Right kidney (tissue), 1 donor: Measurements from ENCODE around the gene CD248.
"Not testable (repeated sequence)": the region's sequence is repeated elsewhere in the genome, so short reads cannot be mapped to it uniquely, and the experiment has no call there.

Experiments used
- DNase-seq: peaks from one replicate; pipeline ENCODE4 v3.0.0-alpha.2; 2016

CD248 gene

DNA sequence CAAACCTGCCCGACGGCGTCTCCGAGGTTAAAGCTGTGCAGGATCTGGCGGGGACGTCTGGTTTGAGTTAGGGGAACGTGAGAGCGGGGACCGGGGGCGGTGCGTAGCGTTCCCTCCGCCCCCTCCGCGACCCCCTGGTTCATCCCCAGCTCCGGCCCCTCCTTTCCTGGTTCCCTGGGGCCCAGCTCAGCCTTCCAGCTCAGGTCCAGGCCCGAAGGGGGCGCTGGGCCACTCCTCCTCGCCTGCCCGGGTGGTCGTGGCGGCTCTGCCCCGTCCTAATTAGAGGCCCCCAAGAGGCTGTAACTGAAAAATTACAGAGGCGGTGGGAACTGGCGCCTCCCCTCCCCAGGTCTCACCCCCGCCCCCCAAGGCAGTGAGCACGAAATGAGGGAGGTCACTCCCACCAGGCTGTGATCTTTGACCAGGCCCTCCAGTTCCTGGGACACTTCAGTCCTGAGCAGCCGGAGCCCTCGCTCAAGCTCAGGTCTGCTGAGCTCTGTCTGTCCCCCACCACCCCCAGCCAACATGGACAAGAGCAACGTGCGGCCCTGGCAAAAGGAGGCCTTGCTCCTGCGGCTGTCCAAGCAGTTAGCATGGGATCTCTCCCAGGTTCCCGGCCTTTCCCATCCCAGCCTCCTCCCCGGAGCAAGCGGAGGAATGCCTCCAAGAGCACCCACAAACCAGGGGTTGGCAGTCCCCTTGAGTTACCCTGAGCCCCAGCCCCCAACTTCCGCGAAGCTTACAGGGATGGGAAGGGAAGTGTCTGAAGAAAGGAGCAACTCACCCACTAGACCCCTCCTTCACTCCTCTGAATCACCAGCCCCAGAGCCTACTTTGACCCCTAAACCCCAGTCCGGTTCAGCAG is 3.3 kb downstream of the CD248 start:
- DNase-seq = no peak

DNA sequence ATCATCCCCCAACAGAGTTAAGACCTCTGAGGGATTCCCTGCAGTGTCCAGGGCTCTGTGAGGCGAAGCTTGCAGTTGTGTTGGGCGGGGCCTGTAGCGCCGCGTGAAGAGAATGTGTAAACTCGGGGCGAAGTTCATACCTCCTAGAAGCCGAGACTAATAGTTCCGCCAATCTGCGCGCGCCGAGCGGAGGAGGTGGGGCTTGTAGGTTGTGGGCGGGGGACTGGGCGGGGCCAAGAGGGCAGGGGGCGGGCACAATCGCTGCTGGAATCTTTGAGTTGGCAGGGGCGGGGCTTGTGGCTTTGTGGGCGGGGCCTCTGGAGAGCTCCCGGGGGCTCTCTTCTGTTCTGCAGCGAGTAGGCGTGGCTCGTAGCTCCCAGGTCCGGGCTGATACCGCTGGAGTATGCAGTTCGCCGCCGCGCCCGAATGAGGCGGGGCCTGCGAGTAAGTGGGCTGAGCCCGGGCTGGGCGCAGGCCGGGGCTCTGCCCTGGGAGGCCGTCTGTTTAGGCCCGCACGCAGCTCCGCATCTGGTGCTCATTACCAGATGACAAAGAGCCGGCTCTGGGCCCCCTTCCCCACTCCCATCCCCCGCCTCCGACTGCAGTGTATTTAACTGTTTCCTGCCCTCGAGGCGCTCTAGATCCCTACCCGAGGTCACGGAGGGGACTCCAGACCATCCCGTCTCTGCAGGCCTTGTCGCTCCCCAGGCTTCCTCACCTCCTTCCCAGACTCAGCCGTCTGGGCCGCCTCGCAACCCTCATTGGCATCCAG is 4.1 kb downstream of the CD248 start:
- peak; percentile 84 for DNase-seq

DNA sequence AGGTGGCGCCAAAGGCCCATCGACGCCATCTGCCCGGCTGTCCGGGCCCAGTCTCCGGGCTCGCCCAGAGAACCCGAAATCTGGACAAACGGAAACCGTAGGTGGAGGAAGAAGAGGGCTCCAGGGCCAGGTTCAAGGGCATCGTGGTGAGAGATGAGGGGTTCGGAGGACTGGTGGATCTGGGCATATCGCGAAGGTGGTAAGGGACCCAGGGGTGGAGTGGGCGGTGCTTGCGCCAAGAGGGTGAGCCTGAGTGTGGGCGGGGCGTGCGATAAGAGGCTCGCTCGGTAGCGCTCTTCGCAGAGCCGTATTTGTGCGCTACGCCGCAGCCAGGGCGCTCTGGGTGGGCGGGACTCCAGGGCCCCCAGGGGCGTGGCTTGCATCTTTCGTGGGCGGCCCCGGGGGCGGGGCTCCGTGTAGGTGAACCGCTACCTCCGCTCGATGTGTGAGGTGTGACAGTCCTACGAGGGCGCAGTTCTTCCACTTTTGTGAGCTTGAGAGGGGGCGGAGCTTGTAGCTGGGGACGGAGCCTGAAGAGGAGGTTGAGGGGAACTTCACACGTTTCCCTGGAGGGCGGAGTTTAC is 4.8 kb downstream of the CD248 start:
- DNase-seq = peak; percentile 99

DNA sequence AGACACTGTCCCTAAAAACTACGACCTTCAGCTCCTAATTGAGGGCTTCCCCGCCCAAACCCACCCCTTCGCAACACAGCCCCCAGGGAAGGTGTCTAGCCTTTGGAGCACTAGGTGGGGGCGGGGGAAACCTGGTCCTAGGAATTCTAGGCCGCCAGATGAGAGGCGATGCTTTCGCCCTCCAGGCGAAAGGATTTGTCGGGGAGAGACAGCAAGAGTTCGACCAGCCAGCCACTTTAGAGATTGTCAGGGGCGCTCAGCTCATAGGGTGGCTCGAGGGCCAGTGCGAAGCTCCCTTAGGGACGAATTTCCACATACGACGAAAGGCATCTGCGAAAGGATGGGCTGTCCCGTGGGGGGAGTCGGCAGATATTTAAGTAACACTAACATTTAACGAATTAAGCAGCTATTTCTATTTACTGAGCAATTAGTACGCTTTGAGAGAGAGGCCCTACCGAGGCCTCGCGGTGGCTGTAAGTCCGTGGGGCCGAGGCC is 5.3 kb downstream of the CD248 start:
- DNase-seq = no peak

DNA sequence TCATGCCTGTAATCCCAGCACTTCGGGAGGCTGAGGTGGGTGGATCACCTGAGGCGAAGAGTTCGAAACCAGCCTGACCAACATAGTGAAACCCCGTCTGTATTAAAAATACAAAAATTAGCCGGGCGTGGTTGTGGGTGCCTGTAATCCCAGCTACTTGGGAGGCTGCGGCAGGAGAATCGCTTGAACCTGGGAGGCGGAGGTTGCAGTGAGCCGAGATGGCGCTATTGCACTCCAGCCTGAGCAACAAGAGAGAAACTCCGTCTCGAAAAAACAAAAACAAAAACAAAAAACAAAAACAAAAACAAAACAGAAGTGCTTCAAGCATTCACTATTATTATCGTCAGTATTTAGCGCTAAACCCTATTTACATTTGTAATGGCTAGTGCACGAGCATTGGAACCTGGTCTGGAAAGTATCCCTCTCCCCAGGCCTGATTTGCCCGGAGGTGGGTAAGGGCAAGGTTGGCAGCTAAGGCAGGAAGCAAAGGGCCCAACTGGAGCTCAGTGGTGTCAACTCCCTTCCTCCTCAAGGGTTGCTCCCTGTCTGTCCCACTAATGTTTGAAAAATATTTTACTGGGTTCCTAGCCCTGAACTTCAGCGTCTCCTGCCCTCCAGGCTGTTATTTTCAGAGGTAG is 5.9 kb downstream of the CD248 start:
- DNase-seq = not testable (repeated sequence)

DNA sequence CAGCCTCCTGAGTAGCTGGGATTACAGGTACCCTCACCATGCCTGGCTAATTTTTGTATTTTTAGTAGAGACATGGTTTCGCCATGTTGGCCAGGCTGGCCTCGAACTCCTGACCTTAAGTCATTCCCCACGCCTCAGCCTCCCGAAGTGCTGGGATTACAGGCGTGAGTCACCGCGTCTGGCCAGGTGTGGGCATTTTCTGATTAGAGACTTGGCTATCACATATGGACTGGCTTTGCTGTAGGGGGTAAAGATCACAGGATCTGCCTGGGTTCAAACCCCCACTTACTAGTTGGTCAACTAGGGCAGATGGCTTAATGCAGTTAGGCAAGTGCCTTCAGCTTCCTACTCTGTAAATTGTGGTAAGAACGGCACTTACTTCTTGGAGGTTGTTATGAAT is 6.5 kb downstream of the CD248 start:
- DNase-seq = no peak

DNA sequence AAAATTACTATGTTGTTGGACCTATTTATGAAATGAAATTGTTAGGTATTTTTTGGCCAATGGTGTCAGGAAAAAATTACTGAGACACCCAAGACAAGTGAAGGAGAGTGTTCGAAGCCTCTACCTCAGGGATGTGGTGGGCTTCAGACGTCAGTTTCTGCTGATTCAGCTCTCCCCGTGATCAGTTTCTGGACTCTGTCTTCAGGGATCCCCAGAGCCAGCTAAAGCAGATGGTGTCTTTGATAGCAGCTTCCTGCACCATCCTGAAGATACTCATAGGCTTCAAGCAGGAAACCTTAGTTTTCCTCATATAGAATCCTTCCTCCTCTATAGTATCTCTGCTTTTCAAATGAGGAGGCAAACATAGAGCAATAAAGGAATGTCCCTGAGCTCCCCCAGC is 7.4 kb downstream of the CD248 start:
- DNase-seq = no peak

DNA sequence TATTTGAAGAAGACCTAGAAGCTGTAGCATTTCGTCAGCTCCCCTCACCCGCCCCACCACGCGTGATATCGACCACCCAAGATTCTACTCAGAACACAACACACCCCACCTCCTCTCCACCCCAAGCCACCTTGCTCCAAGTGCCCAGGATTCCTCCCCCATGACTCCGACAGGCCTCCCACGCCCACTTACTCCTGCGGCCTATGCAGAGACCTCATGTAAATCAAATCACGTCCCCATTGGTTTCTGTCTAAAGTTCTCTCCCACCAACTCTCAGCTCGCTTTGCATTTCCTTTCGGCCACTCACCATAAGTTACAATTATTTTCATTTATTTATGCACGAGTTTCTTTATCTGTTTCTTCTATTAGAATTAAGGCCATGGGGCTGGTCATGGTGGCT is 14.2 kb downstream of the CD248 start:
- no peak for DNase-seq

DNA sequence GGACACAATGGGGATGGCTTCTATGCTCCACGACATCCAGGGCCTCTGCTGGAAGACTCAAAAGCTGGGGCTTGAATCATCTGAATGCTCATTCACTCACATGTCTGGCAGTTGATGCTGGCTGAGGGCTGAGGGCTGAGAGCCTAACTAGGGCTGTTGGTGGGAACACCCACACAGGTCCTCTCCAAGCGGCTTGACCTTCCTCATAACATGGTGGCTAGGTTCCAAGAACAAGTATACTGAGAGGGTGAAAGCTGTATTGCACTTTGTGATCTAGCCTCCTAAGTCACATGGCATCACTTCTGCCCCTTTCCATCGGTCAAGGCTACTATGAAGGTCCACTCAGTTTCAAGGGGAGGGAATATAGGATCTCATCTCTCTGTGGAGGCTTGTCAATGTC is 17.7 kb downstream of the CD248 start:
- no peak for DNase-seq

DNA sequence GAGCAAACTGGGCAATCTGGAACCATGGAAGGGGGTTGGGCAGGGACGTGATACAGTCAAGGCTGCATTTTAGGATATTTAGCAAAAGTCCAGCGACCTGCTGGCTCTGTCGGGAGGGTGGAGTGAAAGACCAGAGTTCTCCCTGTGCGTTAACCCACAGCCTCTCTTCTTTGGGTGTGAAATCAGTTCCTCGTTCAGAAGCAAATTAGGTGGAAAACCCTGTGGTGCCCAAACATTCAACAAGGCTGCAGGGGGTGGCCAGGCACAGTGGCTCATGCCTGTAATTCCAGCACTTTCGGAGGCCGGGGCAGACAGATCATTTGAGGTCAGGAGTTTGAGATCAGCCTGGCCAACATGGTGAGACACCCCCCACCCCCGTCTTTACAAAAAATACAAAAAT is 19.2 kb downstream of the CD248 start:
- DNase-seq = no peak

DNA sequence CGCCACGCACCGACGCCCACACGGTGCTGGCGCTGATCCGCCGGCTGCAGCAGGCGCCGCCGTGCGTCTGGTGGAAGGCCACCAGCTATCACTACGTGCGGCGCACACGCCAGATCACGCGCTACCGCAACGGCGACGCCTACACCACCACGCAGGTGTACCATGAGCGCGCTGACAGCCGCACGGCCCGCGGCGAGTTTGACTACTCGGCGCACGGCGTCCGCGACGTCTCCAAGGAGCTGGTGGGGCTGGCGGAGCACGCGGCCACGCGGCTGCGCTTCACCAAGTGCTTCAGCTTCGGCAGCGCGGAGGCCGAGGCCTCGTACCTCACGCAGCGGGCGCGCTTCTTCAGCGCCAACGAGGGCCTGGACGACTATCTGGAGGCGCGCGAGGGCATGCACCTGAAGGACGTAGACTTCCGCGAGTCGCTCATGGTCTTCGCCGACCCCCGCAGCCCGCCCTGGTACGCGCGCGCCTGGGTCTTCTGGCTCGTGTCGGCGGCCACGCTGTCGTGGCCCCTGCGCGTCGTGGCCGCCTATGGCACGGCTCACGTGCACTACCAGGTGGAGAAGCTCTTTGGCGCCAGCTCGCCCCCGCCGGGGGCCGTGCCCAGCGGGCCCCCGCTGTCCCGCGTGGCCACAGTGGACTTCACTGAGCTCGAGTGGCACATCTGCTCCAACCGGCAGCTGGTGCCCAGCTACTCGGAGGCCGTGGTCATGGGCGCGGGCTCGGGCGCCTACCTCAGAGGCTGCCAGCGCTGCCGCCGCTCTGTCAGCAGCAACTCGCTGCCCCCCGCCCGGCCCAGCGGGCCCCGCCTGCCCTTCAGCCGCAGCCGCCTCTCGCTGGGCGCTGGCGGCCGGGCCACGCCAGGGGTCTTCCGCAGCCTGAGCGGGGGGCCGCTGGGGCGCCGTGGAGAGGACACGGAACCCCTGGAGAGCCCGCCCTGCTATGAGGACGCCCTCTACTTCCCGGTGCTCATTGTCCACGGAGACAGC is 21.9 kb downstream of the CD248 start:
- DNase-seq = no peak

DNA sequence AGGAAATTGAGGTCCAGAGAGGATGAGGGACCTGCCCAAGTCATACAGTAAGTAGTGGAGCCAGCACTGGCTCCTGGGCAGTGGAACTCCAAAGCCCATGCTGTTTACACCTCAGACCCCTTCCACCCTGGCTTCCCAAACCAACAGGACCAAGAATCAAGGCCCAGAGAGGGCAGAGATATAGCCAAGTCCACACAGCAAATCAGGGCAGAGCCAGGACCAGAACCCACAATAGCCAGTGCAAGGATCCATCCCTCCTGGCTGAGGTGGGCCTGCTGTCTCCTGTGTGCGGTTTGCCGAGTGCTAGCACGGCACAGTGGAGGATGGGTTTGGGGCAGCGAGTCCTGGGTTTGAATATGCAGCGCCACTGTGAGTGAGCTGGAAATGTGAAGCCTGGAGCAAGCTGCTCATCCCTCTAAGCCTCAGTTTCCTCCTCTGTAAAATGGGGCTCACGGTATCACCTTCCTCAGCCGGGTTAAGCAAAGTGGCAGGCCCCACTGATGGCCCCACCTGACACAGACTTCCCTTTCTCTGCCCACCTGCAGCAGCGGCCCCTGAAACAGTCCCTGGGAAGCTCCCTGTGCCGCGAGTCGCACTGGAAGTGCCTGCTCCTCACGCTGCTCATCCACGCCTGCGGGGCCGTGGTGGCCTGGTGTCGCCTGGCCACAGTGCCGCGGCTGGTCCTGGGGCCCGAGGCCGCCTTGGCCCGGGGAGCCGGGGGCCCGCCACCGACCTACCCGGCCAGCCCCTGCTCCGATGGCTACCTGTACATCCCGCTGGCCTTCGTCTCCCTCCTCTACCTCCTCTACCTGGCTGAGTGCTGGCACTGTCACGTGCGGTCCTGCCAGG is 22.8 kb downstream of the CD248 start:
- no peak for DNase-seq

DNA sequence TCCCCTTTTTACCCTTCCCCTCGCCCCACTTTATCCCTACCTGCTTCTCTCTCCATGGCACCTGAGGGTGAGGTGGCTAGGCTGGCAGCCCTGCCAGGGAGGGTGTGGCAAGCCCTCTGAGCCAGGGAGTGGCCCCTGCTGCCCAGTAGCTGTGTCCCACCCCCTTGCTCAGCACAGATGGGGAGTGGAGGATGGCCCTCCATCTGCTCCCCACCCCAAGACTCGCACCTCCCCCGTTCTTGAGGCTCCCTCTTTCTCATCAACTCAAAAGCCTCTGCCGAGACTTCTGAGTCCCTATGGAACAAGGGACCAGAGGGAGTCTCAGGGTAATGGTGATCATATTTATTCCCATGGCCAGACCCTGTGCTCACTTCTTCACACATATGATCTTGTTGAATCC is 23.5 kb downstream of the CD248 start:
- no peak for DNase-seq

DNA sequence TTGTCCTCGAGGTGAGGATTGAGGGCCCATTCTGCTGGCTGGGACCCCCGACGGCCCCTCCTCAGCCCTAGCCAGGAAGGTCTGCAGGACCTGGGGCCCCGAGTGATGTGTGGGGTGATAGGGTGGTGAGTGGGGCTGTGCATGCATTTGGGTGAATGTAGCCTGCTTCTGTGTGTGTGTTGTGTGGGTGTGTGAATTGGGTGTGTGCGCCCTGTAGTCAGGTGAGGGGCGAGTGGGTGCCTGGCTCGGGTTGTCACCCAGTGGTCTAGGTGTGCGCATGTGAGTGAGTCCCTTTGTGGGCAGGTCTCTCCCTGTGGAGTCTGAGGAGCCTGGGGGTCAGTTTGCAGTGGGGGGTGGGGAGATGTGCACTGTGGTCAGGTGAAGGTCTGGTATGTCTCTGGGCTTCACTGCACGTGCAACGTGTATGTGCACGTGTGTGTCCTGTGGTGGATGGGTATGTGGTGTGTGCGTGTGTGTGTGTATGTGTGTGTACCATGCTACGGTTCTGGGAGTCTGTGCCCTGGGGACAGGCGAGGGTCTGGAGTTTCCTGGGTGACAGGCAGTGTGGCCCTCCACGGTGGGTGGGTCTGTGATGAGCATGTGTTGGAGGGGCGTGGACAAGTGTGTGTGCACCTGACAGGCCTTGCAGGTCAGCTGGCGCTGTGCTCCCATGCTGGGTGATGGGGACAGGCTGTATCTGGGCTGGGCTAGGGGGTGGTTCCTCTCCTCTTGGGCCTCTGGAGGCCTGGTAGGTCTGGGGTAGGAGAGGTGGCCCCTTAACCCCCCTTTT is 24.1 kb downstream of the CD248 start:
- no peak for DNase-seq

DNA sequence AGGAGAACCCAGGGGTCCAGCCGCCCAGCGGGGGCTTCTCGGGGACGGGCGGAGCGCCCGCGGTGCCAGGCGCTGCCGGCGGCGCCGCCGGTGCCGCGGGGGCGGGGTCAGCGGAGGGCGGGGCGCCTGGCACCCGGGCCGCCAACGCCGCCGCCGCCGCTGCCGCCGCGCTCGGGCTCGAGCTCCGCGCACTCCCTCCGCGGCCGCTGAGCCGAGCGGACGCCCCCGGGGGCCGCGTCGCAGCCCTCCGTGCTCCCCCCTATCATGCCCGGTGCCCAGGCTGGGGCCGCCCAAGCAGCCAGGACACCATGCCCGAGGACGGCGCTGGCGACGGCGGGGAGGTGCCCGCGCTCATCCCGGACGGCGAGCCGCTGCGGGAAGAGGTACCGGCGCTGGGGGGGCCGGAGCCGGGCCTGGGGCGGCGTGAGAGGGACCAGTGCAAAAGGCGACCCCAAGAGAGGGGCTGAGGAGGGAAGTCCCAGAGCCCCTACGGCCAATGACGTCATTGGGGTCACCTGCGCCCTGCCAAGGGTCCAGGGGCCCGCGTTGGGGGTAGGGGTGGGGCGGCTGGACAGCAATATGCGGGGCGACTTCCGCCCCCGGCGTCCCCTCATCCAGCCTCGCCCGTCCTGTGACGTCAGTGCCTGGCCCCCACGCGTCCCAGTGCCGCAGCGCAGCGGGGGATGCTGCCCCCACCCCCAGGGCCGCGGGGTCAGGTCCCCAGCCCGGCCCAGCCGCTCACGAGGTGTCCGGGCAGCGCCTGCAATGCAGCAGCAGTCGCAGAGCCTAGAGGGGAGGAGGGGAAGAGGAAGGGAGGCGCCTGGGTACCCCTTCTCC is 24.9 kb downstream of the CD248 start, which contains the start of gene TMEM151A:
Gene TMEM151A (plus strand): TSS at position 189 of the 837 bp plus-strand sequence. CDS start 120 bp downstream, at position 309.
- no peak for DNase-seq

DNA sequence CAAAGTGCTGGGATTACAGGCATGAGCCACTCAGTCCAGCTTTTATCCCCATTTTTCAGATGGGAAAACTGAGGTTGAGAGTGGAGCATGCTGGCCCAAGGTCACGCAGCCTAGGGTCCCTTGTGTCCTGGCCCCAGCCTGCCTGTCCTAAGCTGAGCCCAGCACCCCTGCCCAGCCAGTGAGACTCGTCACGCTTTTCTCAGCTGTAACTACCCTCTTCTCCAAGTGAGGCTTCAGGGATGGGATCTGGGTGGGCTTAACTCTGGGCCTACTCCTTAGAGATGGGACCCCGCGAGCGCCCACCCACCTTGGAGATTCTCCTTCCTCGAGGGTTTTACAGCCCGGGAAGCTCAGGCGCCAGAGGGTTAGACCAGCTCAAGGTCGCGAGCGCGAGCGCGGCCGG is 25.5 kb downstream of the CD248 start:
- DNase-seq = no peak

DNA sequence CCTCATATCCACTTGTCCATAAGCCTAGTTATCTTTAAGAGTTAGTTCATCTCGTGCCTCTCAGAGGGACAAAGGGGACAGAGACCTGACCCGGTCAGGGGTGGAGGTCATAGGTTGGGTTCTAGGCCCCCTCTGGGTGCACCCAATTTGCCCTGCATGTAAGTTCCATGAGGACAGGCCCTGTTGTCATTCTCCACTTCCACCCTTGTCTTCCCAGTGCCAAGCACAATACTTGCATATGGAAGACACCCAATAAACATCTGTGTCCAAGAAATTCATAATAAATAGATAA is 26.6 kb downstream of the CD248 start:
- no peak for DNase-seq

DNA sequence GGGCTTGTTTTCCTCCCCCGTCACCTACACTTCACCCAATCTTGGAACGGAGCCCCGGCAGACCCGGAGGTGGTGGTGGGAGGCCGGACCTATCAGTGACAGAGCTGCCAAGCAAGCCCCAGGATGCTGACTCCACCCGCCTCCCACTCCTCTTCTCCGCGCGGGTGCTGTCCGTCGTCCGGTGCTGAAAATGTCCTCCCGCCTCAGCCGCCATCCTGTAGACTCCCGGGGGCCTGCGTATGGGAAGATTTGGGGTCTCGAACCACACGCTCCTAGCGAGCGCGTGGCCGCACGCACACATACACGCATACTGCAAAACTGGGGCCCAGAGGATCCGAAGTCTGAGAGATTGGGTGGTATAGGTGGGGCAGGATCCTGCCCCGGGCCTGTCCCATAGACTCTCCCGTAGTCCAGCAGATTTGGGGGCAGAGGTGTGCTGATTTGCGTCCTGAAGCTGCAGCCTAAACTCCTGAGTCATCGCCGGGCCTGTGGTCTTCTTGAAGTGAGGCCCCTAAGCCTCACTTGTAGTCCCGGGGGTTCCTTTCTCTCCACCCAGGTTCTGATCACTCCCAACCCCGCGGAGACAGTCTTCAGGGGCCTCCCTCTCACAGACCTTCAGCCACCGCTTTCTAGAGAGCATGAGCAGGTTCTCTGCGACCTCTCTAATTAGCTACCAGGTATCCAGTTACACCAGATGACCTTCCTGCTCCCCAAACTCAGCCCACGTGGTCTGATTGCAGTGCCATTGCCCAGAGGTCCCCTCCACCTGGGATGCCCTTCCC is 27.1 kb downstream of the CD248 start:
- DNase-seq = no peak
